Osteocyte (in vitro differentiated cells): Measurements from ENCODE around the gene FANCG. TPM values are rescaled to one million over a fixed set of nuclear protein-coding genes. Genes with fewer than 3 reads are reported as not detected.

Experiments used
- DNase-seq: peaks from one replicate; pipeline ENCODE4 v3.0.0; 2021; ENCODE audit warnings: mixed read lengths; ENCODE audit not compliant: unreplicated experiment; ENCODE audit errors: extremely low spot score
- H3K27ac Mint-ChIP-seq: one replicate; pipeline ENCODE4 v1.8.0; 2021; ENCODE audit warnings: mild to moderate bottlenecking, mixed read lengths; ENCODE audit not compliant: unreplicated experiment
- H3K27me3 Mint-ChIP-seq: one replicate; pipeline ENCODE4 v1.8.0; 2021; ENCODE audit warnings: mixed read lengths; ENCODE audit not compliant: unreplicated experiment
- H3K36me3 Mint-ChIP-seq: one replicate; pipeline ENCODE4 v1.8.0; 2021; ENCODE audit warnings: mixed read lengths; ENCODE audit not compliant: unreplicated experiment
- H3K4me1 Mint-ChIP-seq: one replicate; pipeline ENCODE4 v1.8.0; 2021; ENCODE audit warnings: mixed read lengths; ENCODE audit not compliant: unreplicated experiment
- H3K4me3 Mint-ChIP-seq: one replicate; pipeline ENCODE4 v1.8.0; 2021; ENCODE audit warnings: mild to moderate bottlenecking, moderate library complexity, mixed read lengths; ENCODE audit not compliant: unreplicated experiment
- H3K9me3 Mint-ChIP-seq: one replicate; pipeline ENCODE4 v1.8.0; 2021; ENCODE audit warnings: mixed read lengths; ENCODE audit not compliant: unreplicated experiment
- total RNA-seq: library from RNA; stranded (reverse); gene quantifications from 2 replicates; pipeline ENCODE4 v1.2.1, GENCODE V29; 2021
- TF ChIP-seq, protein P1 (sequence below): fragments of 200-600 bp; sonication (generic); IDR thresholded peaks from 2 replicates; pipeline ENCODE4 v1.5.0; 2021; ENCODE audit warnings: antibody characterized with exemption, mild to moderate bottlenecking, moderate library complexity

FANCG gene
- total RNA-seq, 1 donor from 2014 or later: 22.7 TPM

DNA sequence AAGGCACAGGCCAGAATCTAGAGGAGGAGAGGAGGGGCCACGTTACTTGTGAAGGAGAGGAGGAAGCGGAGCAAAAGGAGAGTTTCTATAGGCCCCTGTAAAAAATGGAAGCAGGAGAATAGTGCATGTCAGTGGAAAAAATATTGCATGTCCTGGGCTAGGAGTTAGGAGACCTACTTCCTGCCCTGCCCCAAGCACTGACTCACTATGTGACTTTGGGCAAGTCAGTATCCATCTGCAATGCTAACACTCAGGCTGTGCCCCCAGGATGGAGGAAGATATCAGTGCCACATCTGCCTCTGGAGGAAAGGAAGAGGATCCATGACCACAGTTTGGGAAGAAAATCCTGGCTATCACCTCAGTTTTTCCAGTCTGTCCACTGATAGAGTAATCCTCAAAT, 9.7 kb upstream of the FANCG start:
- Mint-ChIP-seq H3K4me1 (no peaks in the 10 kb centered on the region), H3K9me3 (no peaks in the 10 kb centered on the region), H3K4me3 (no peak overlapping the region), H3K27ac (no peak overlapping the region), H3K27me3 (no peaks in the 10 kb centered on the region), H3K36me3 (peaks cover 19% of the 10 kb centered on the region)
- TF ChIP-seq, protein P1, sequence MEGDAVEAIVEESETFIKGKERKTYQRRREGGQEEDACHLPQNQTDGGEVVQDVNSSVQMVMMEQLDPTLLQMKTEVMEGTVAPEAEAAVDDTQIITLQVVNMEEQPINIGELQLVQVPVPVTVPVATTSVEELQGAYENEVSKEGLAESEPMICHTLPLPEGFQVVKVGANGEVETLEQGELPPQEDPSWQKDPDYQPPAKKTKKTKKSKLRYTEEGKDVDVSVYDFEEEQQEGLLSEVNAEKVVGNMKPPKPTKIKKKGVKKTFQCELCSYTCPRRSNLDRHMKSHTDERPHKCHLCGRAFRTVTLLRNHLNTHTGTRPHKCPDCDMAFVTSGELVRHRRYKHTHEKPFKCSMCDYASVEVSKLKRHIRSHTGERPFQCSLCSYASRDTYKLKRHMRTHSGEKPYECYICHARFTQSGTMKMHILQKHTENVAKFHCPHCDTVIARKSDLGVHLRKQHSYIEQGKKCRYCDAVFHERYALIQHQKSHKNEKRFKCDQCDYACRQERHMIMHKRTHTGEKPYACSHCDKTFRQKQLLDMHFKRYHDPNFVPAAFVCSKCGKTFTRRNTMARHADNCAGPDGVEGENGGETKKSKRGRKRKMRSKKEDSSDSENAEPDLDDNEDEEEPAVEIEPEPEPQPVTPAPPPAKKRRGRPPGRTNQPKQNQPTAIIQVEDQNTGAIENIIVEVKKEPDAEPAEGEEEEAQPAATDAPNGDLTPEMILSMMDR: no peak
- DNase-seq: no peak

DNA sequence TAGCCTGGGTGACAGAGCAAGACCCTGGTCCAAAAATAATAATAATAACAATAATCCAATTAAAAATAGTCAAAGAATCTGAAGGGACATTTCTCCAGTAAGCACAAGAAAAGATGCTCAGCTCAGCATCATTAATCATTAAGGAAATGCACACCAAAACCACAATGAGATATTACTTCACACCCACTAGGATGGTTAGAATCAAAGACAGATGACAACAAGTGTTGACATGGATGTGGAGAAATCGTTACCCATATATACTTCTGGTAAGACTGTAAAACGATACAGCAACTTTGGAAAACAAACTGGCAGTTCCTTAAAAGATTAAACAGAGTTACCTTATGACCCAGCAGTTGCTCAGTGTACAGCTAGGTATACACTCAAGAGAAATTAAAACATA, 5.3 kb upstream of the FANCG start:
- Mint-ChIP-seq H3K36me3 (peaks cover 11% of the 10 kb centered on the region), H3K27me3 (no peaks in the 10 kb centered on the region), H3K9me3 (no peaks in the 10 kb centered on the region), H3K27ac (no peak overlapping the region), H3K4me1 (peaks cover 4% of the 10 kb centered on the region), H3K4me3 (no peak overlapping the region)
- TF ChIP-seq, protein P1: no peak
- no peak for DNase-seq

DNA sequence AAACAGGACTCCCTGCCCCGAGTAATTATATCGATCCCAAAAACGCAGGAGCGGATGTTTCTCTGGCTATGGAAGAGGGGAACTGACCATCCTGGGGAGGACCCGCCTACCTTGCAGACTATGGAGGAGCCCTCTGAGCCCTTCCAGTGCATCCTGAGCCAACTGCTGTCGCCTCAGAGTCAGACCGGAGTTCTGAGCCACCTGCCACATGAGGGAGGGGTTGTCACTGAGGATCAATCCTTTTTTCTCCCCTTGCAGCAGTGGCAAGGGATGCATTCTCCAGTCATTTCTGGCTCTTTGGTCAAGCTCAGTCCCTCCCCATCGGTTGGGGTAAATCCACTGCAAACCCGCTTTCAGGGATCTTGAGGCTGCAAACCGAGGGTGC, 709 bp downstream of the FANCG start:
- peak overlapping the region; percentile 95 for H3K27ac Mint-ChIP-seq
- H3K27me3 Mint-ChIP-seq: no peaks in the 10 kb centered on the region
- DNase-seq: no peak
- peak overlapping the region; percentile 87 for H3K4me3 Mint-ChIP-seq
- H3K9me3 Mint-ChIP-seq: no peaks in the 10 kb centered on the region
- TF ChIP-seq, protein P1: no peak
- H3K4me1 Mint-ChIP-seq: peaks cover 24% of the 10 kb centered on the region
- H3K36me3 Mint-ChIP-seq: peaks cover 2% of the 10 kb centered on the region

DNA sequence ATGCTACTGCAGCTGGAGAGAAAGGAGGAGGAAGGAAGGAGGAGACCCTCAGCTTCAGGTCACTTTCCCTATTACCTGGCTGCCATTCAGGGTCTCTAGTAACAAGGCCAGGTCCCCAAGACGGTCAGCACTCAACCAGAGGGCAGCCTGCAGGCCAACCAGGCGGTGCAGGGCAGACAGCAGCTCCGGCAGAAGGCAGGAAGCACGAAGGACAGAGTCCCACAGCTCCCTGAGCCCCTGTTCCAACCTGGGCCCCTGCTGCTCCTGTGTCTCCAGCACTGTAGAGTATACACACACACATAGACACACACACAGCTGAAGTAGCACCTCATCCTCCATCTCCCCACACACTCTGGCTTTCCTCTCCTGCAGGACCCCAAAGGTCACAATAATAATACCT, 1.7 kb downstream of the FANCG start:
- no peak for DNase-seq
- TF ChIP-seq, protein P1: no peak
- Mint-ChIP-seq H3K4me3 (peak overlapping the region; percentile 87), H3K4me1 (peaks cover 25% of the 10 kb centered on the region), H3K9me3 (no peaks in the 10 kb centered on the region), H3K27ac (no peak overlapping the region), H3K27me3 (no peaks in the 10 kb centered on the region), H3K36me3 (peaks cover 2% of the 10 kb centered on the region)

DNA sequence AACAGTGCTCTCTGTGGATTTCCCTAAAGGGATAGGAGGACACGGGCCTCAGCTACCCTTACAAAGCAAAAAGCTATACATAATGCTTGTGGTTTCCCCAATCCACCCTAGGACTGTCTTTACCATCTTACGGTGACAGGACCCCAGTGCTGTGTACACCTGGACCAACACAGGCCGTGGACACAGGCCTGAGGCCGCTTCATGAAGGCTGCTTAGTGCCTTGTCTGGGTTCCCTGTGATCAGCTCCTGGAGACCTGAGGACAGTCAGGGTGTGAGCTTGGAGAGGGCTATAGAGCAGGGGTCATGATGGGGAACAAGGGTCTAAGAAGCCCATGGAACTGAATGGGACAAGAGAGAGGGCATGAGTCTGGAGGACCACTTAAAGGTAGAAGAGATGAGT, 2.9 kb downstream of the FANCG start:
- no peaks in the 10 kb centered on the region for H3K9me3 Mint-ChIP-seq
- H3K4me1 Mint-ChIP-seq: peaks cover 30% of the 10 kb centered on the region
- TF ChIP-seq, protein P1: no peak
- H3K27ac Mint-ChIP-seq: no peak overlapping the region
- H3K36me3 Mint-ChIP-seq: peaks cover 2% of the 10 kb centered on the region
- no peak for DNase-seq
- H3K4me3 Mint-ChIP-seq: no peak overlapping the region
- no peaks in the 10 kb centered on the region for H3K27me3 Mint-ChIP-seq
